Stimulated activated CD8-positive, alpha-beta memory T cell treated with anti-CD3 and anti-CD28 coated beads, Interleukin-15, amount 100 ng/mL, for 1 hour (primary cell): Measurements from ENCODE around the gene C11orf86.
"Not testable (repeated sequence)": the region's sequence is repeated elsewhere in the genome, so short reads cannot be mapped to it uniquely, and the experiment has no call there.

Experiments
- DNase-seq: peaks from one replicate; pipeline ENCODE4 v3.0.0-alpha.2; 2020; ENCODE audit warnings: low read depth

C11orf86 gene

DNA sequence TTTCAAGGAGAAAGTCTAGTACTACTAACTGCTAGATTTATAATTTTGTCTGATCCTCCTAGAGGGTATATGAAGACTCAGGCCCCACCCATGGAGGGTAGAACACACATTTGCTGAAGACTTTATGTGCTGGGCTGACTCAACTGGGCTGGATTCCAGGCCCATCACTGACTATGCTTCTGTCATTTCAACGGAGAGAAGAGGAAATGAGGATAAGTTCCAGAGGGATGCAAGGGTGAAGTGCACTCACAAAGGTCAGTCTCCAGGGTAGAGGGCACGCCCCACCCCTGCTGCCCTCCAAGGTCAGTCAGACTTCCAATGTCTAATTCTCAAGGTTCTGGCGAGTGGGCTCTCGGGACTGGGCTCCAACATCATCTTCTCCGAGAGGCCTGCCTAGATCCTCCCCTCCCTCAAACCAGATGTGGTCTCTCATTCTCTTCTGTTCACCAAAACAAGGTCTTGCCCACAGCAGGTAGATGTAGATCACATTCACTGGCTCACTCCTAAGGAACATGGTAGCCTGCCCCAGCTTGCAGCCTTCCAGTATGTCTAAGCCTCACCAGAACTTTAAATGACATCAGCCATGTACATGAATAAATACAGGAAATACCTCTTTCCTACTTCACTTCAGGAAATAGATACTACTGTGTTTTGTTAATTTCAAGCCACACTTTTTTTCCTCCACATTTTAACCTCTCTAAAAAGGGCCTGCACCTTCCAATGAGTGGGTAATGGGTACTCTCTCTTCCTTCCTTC lies 7.3 kb upstream of the C11orf86 start:
- no peak for DNase-seq

DNA sequence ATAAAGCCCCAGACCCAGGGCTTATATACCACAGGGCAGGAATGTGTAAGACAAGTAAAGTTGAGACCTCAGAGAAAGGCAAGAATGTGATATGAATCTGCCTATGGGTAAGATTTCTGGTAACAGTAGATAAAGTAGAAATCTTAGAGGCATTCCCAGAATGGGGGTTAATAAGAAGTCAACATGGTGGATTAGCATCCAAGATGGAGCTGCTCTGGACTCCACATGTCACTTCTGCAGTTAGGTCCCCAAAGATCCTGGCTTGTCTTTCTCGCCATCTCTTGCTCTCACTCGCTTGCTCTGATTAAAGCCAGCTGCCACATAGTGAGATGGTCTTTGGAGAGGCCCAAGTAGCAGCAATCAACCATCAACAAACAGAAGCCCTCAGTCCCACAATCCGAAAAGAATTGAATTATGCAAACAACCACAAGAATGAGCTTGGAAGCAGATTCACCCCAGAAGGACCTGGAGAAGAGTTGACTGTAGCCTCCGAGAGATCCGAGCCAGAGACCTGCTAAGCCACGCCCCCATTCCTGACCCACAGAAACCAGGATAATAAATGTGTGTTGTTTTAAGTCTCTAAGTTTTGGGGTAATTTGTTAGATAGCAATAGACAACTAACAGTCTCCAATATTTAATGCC lies 5.4 kb upstream of the C11orf86 start:
- no peak for DNase-seq

DNA sequence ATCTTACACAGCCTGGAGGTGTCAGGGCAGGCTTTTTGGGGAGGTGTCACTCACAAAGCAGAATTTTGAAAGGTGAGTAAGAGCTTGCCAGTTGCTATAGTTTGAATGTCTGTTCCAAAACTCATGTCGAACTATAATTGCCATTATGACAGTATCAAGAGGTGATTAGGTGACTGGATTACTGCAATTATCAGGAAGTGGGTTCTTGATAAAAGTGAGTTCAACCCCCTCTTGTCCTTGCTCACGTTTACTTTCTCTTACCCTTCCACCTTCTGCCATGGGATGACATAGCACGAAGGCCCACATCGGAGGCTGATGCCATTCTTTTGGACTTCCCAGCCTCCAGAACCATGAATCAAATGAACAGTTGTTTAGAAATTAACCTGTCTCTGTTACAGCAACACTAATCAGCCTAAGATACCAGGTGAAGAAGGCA lies 4.7 kb upstream of the C11orf86 start:
- no peak for DNase-seq

DNA sequence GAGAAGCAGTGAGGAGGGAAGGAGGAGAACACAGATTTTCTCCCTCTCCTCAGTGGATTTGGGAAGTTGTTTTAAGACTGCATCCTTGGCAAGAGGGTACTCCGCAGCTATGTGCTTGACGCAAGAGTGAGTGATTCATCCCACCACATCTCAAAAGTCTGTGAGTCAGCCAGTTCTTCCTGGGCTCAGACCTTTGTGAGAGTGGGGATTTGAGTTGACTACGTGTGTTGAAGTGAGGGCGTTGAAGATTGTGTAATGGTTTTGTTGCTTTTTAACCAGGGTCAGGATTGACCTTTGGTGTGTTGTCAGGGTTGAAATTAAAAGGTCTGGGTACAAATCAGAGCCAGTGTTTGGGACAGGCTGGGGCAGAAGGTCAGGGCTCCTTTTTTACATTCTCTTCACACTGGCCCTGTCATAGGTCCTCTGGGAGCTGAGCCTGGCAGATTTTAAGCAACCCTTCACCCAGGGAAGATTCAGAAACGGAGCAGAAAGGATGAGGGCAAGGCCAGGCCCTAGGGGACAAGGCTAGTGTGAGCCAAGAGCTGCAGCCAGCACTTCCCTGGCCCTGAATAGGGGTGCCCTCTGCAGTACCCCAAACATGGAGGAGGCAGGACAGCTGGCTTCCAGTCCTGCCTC lies 4.2 kb upstream of the C11orf86 start:
- no peak for DNase-seq

DNA sequence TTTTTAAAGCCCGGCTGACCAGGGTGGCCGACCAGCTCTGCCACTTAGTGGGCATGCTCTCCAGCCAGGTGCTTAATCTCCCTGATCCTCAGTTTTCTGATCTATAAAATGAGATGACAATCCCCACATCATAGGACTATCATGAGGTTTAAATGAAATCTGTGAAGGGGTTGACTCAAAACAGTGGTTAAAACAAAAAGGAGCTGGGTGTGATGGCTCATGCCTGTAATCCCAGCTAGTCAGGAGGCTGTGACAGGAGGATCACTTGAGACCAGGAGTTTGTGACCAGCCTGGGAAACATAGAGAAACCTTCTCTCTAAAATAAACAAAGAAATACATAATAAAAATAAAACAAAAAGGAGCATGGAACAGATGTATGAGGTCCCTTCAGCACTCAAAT lies 3.6 kb upstream of the C11orf86 start:
- no peak for DNase-seq

DNA sequence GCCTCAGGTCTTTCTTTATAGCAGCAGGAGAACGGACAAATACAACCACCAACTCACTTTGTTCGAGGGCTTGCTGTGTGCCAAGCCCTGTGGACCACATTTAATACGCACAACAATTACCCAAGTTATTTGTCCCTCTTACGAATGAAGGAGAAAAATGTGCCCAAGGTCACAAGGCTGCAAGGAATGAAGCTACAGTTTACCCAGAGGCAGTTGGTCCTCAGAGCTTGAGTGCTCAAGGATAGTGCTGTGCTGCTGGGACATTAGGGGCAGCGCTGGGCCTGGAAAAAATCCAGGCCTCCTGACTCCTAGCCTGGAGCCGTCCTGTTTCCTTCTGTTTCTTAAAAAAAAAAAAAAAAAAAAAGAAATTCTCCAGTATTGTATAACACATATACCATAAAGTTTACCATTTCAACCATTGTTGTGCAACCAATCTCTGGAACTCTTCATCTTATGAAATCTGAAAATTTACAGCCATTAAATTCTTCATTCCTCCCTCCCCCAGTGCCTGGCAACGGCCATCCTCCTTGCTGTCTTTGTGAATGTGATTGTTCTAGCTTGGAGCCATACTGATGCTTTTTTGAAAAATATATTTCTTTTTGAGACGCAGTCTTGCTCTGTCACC lies 1.0 kb upstream of the C11orf86 start:
- no peak for DNase-seq

DNA sequence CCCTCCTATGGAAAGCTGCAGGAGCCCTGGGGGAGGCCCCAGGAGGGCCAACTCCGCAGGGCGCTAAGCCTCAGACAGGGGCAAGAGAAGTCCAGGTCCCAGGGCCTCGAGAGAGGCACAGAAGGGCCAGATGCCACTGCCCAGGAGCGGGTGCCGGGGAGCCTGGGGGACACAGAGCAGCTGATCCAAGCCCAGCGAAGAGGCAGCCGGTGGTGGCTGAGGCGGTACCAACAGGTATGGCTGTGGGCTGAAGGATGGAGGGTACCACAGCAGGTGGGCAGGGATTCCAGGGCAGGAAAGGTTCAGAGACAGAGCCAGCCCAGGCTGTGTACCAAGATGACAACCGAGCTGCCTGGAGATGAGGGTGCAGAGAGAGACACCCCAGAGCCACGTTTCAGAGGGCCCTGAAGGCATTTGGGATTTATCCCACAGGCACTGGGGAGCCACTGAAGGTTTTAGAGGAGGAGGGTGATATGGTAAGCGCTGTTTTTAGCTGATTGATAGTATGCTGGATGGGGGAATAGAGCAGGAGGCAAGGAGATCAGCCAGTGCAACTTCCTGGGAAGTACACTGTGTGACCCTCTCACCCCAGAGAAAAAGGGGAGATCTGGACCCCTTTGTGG lies 412 bp downstream of the C11orf86 start:
- DNase-seq = no peak

DNA sequence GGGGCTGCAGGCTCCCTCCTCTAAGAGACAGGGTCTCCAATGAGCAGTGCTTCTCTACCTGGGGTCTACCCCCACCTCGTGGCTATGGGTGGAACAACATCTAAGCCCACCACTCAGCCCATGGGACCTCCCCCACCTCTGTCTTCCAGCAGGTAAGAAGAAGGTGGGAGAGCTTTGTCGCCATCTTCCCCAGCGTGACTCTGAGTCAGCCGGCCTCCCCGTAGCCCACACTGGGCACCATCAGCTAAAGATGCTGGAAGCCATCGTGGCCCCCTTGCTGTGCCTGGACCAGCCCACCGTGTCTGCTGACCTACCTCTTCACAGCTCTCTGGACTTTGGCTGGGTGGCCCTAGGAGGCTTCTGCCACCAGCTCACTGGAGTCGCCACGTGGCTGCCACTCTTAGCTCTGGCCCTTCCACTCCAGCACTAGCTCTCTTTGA lies 944 bp downstream of the C11orf86 start:
- no peak for DNase-seq

DNA sequence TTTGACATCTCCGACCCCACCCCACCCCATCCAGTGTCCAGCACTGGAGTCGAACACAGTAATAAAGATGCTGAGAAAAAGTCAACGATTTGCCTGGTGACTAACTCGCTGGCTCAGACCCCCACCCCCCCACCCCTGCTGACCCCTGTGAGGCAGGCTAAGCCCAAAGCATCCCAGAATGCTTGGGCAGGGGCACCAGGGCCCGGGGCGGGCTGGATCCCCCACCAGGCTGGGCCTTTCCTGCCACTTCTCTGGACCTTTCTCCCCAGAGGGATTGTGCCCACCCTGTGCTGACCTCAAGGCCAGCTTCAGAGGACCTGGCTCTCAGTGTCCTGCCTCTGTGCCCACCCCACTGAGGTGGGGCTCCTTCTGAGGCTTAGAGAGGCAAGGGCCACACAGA lies 1.8 kb downstream of the C11orf86 start:
- no peak for DNase-seq

DNA sequence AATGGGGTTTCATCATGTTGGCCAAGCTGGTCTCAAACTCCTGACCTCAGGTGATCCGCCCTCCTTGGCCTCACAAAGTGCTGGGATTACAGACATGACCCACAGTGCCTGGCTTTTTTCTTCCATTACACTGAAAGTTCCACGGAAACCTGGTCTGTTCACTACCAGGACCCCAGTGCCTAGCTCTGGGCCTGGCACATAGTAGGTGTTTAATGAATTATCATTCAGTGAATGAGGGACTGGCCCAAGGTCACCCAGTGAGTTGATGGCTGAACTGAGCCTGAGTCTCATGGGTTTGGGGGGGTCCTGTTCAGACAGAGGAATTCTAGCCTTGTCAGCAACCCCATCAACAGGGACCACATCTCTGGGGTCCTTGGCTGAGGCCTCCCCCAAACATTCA lies 3.1 kb downstream of the C11orf86 start:
- no peak for DNase-seq

DNA sequence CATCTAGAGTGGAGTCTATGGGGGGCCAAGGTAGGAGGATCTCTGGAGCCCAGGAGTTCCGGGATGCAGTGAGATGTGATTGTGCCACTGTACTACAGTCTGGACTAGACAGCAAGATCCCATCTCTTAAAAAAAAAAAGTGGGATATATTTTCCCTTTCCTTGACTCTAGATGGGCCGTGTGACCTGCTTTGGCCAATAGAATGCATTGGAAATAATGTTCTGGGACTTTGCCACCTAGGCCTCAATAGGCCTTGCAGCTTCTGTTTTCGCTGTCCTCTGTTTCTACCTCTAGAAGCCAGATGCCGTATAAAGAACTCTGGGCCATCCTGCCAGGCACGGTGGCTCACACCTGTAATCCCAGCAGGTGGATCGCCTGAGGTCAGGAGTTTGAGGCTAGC lies 3.6 kb downstream of the C11orf86 start:
- no peak for DNase-seq

DNA sequence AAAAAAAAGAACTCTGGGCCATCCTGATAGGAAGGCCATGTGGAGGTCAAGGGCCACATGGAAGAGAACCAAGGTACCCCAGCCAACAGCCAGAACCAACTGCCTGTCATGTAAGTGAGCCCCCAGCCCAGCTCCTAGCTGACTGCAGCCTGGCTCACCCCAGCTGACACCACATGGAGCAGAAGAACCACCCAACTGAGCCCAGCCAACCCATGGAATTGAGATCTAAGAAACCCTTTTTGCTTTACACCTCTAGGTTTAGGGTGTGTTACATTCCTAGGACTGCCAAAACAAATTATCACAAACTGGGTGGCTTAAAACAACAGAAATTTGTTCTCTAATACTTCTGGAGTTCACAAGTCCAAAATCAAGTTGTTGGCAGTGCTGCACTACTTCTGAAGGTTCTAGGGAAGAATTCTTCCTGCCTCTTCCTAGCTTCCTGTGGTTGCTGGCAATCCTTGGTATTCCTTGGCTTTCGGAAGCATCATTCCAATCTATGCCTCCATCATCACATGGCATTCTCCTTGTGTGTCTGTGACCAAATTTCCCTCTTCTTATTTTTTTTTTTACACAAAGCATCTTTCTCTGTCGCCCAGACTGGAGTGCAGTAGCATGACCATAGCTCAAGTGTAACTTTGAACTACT lies 4.4 kb downstream of the C11orf86 start:
- no peak for DNase-seq

DNA sequence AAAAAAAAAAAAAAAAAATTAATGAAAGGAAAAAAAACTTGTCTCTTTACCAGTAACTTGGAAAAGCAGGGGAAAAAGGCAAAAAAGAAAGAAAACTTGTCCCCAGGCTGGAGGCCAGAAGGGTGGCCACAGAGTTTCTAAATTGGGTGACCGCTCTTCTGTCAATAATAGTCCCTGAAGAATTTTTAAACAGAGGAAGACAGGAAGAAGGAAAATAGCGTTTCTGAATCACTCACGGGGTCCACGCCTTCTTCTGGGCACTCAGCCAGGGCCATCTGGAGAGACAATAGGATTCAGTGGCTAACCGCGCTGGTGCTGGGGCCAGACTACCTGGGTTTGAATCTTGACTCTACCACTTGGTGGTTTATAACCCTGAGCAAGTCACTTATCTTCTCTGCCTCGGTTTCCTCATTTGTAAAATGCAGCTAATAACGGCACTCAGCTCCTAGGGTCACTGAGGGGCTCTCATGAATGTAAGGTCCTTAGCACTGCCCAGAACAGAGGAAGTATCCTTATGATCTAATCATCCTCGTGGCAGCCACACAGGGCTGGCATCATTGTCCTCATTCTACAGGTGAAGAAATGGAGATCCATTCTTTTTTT lies 7.0 kb downstream of the C11orf86 start:
- no peak for DNase-seq

DNA sequence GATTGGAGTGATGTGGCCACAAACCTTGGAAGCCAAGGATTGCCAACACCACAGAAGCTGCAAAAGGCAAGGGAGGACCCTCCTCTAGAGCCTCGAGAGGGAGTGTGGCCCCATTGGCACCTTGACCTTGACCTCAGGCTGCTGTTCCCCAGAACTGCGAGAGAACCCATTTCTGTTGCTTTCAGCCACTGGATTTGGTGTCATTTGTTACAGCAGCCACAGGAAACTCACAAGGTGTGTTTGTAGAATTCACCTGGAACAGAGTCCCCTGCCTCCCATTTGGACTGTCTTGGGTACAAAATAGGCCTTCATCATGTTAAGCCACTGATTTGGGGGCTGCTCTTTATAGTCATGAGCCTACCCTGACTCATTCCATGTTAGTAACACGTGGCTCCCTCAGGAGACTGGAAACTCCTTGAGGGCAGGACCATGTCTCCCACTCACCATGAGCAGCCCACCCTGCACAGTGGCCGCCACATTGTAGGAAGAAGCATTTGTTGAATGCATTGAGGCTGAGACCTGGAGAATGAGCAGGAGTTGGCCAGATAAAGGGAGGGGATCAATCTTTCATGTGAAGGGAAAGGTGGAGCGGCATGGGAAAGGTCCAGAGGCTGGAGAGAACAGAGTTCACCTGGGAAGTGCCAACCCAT lies 8.3 kb downstream of the C11orf86 start:
- DNase-seq = no peak

DNA sequence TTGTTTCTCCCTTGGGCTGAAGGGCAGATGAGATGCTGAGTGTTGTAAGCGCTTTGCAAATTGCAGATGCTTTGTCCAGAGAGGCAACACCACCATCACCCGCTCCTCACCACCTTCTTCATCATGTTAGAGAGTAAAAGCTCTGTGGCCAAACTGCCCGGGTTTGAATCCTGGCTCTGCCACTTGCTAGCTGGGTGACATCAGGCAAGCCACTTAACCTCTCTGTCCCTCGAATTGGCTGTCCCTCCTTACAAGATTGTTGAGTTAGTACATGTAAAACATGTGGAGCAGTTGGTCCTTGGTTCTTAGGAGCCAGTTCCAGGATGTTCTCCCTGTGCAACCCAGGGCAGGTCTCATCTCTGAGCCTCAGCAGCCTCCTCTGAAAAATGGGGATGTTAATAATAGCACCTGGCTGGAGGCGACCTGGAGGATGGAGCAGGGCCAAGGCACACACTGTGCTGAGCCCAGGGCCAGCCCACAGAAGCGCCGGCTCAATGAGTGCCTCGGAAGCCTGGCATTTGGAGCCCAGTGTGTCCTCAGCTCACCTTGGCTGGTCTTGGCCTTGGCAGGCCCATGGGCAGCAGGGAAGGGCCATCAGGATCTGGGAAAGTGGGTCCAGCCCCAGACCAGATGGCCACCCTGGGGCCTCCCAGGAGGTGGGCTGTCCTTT lies 10.5 kb downstream of the C11orf86 start:
- no peak for DNase-seq

DNA sequence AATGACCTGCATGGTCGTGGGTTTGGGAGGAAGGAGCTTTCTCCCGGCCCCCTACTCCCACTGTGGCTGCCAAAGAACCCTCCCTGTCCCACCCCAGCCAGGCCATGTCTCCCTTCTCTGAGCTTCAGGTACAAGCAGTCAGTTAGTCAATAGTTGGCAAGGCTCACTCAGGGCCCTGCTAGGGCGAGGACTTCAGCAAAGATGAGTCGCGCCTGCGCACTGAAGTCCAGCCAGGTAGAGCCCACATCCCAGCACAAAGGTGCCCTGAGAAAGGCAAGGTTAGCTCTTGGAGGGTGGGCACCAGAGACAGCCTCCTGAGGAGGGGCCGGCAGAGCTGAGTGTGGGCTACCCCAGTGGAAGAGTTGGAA lies 11.1 kb downstream of the C11orf86 start:
- DNase-seq = no peak

DNA sequence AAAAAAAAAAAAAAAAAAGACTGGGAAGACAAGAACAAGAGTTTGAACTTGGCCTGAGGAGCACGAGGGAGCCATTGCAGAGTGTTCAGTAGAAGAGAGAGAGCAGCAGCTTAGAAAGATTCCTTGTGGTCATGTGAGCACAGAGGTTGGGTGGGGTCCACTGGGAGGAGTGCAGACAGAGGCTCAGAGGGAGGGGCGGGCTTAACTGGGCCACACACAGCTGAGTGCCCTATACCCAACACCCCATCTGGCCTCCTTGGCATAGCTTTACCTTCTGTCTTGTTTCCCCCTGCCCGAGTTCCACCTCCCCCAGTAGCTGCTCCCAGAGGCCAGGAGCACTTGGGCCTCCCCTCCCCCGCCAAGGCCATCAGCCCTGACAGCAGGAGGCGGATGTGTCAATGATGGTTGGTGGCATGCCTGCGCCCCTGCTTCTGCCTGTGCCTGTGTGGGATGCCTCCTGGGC lies 12.1 kb downstream of the C11orf86 start:
- no peak for DNase-seq

DNA sequence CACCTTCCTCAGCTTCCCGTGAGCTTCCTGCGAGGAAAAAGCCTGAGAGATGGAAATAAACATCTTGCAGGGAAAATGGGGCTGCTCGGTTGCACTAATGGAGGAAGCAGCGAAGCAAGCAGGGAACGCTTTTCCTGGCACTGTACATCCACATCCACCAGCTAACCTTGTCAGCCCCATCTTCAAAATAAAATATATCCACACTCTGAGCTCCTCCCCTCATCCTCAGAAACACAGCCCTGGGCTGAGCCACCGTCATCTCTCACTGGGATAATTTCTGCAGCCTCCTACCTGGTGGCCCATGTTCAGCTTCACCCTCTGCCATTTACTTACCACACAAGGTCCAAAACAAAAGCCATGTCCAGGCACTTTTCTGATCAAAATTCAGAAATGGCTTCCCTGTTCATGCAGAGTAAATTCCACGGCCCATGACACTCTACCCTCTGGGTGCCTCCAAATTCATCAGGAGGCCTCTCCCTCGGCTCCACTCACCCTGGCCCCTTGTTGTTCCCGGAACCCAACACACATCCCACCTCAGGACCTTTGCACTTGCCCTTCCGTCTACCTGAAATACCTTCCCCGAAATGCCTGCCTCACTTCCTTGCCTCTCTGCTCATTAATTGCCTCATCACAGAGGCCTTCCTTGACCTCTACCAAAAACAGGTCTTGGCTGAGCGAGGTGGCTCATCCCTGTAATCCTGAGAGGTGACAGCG lies 13.0 kb downstream of the C11orf86 start:
- no peak for DNase-seq

DNA sequence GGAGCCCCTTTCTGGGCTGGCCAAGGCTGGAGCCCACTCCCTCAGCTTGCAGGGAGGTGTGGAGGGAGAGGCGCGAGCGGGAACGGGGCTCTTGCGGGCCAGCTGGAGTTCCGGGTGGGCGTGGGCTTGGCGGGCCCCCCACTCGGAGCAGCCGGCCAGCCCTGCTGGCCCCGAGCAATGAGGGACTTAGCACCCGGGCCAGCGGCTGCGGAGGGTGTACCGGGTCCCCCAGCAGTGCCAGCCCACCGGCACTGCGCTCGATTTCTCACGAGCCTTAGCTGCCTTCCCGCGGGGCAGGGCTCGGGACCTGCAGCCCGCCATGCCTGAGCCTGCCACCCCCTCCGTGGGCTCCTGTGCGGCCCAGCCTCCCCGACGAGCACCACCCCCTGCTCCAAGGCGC lies 13.6 kb downstream of the C11orf86 start:
- not testable (repeated sequence) for DNase-seq

DNA sequence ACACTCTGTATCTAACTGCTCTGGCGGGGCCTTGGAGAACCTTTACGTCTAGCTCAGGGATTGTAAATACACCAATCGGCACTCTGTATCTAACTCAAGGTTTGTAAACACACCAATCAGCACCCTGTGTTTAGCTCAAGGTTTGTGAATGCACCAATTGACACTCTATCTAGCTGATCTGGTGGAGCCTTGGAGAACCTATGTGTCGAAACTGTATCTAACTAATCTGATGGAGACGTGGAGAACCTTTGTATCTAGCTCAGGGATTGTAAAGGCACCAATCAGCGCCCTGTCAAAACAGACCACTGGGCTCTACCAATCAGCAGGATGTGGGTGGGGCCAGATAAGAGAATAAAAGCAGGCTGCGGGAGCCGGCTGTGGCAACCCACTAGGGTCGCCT lies 14.3 kb downstream of the C11orf86 start:
- DNase-seq = not testable (repeated sequence)
